HG03432 (cell line): ENCODE data around the gene SESTD1.
"Not testable (repeated sequence)": the region's sequence is repeated elsewhere in the genome, so short reads cannot be mapped to it uniquely, and the experiment has no call there.

Experiments
- ATAC-seq: cut with Tn5 transposase; IDR thresholded peaks from one replicate; pipeline ENCODE4 v1.9.1; 2021; ENCODE audit warnings: mild to moderate bottlenecking, moderate library complexity; ENCODE audit not compliant: unreplicated experiment

Gene SESTD1

GRCh38 chr2:179124282-179124681 is 140.3 kb downstream of the SESTD1 start:
- no peak for ATAC-seq

GRCh38 chr2:179123272-179123662 is 141.4 kb downstream of the SESTD1 start:
- no peak for ATAC-seq

GRCh38 chr2:179107737-179108136 is 156.9 kb downstream of the SESTD1 start:
- peak; percentile 72 for ATAC-seq

GRCh38 chr2:179106676-179107428 is 157.8 kb downstream of the SESTD1 start:
- peak; percentile 81 for ATAC-seq

- no peak for ATAC-seq
These were observed 158.3 kb downstream of the SESTD1 start for GRCh38 chr2:179106342-179106675.

- ATAC-seq = no peak
These were observed 159.9 kb downstream of the SESTD1 start for GRCh38 chr2:179104736-179105135.

GRCh38 chr2:179098080-179098689 is 166.4 kb downstream of the SESTD1 start:
- ATAC-seq = peak; percentile 40

- no peak for ATAC-seq
These were observed 167.5 kb downstream of the SESTD1 start for GRCh38 chr2:179097131-179097530.

- peak; percentile 94 for ATAC-seq
These were observed 168.5 kb downstream of the SESTD1 start for GRCh38 chr2:179096090-179096489.

GRCh38 chr2:179092912-179093311 is 171.7 kb downstream of the SESTD1 start:
- ATAC-seq = not testable (repeated sequence)

GRCh38 chr2:179082697-179083096 is 181.9 kb downstream of the SESTD1 start:
- no peak for ATAC-seq

GRCh38 chr2:179081954-179082353 is 182.7 kb downstream of the SESTD1 start:
- no peak for ATAC-seq

- ATAC-seq = no peak
These were observed 192.1 kb downstream of the SESTD1 start for GRCh38 chr2:179072527-179072926.

- no peak for ATAC-seq
These were observed 192.7 kb downstream of the SESTD1 start for GRCh38 chr2:179071810-179072355.

GRCh38 chr2:179070895-179071294 is 193.7 kb downstream of the SESTD1 start:
- ATAC-seq = no peak

- no peak for ATAC-seq
These were observed 194.9 kb downstream of the SESTD1 start for GRCh38 chr2:179069685-179070084.

- no peak for ATAC-seq
These were observed 195.5 kb downstream of the SESTD1 start for GRCh38 chr2:179068991-179069643.

GRCh38 chr2:179059026-179059700 is 205.5 kb downstream of the SESTD1 start:
- ATAC-seq = peak; percentile 95

- ATAC-seq = no peak
These were observed 206.9 kb downstream of the SESTD1 start for GRCh38 chr2:179057737-179058136.

GRCh38 chr2:179053568-179053967 is 211.1 kb downstream of the SESTD1 start:
- not testable (repeated sequence) for ATAC-seq
